Progenitor cell of endocrine pancreas (in vitro differentiated cells): ENCODE data around the gene CAMSAP1. TPM values are rescaled to one million over a fixed set of nuclear protein-coding genes. Genes with fewer than 3 reads are reported as not detected.

Experiments
- DNase-seq: peaks from one replicate; pipeline ENCODE4 v3.0.0; 2021; ENCODE audit warnings: low spot score; ENCODE audit not compliant: unreplicated experiment
- H3K27ac Mint-ChIP-seq: 2 replicates; pipeline ENCODE4 v1.8.0; 2021; ENCODE audit warnings: mild to moderate bottlenecking, moderate library complexity, mixed read lengths
- H3K27me3 Mint-ChIP-seq: 2 replicates; pipeline ENCODE4 v1.8.0; 2021; ENCODE audit warnings: mixed read lengths
- H3K36me3 Mint-ChIP-seq: 2 replicates; pipeline ENCODE4 v1.8.0; 2022; ENCODE audit warnings: mixed read lengths; ENCODE audit not compliant: insufficient read depth
- H3K4me1 Mint-ChIP-seq: 2 replicates; pipeline ENCODE4 v1.8.0; 2021; ENCODE audit warnings: low read depth, mixed read lengths
- H3K4me3 Mint-ChIP-seq: 2 replicates; pipeline ENCODE4 v1.8.0; 2021; ENCODE audit warnings: low read depth, mild to moderate bottlenecking, moderate library complexity, mixed read lengths
- H3K9me3 Mint-ChIP-seq: 2 replicates; pipeline ENCODE4 v1.8.0; 2021; ENCODE audit warnings: low read depth, mixed read lengths
- total RNA-seq: library from RNA; stranded (reverse); gene quantifications from 2 replicates; pipeline ENCODE4 v1.2.1, GENCODE V29; 2021
- TF ChIP-seq, protein P1 (sequence below): fragments of 200-600 bp; sonication (generic); IDR thresholded peaks from one replicate; pipeline ENCODE4 v1.5.0; 2021; ENCODE audit warnings: antibody characterized with exemption, mild to moderate bottlenecking; ENCODE audit not compliant: unreplicated experiment

The CAMSAP1 gene
- total RNA-seq, 1 donor from 2014 or later = 82.2 TPM

DNA sequence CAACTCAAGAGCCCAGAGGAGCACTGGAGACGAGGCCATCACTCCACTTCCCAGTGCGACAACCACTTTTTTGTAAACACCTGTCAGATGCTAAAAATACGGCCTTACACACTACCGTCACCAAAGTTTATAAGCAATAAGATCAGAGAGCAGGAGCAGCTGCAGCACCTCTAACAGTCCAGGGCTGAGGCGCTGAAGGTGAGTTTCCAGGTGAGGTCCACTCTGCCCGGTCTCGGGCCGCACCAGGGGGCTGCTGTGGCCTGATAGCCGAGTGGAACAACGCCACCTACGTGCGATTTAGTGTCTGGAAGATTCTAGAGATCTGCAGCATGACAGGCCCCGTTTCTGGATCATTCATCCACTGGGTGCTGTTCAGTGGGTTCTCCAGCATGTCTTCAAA, 25.8 kb upstream of the CAMSAP1 start:
- Mint-ChIP-seq H3K27me3 (no peaks in the 10 kb centered on the region), H3K36me3 (peaks cover 28% of the 10 kb centered on the region), H3K4me1 (no peaks in the 10 kb centered on the region), H3K9me3 (no peaks in the 10 kb centered on the region), H3K27ac (no peak overlapping the region), H3K4me3 (no peak overlapping the region)
- TF ChIP-seq, protein P1, sequence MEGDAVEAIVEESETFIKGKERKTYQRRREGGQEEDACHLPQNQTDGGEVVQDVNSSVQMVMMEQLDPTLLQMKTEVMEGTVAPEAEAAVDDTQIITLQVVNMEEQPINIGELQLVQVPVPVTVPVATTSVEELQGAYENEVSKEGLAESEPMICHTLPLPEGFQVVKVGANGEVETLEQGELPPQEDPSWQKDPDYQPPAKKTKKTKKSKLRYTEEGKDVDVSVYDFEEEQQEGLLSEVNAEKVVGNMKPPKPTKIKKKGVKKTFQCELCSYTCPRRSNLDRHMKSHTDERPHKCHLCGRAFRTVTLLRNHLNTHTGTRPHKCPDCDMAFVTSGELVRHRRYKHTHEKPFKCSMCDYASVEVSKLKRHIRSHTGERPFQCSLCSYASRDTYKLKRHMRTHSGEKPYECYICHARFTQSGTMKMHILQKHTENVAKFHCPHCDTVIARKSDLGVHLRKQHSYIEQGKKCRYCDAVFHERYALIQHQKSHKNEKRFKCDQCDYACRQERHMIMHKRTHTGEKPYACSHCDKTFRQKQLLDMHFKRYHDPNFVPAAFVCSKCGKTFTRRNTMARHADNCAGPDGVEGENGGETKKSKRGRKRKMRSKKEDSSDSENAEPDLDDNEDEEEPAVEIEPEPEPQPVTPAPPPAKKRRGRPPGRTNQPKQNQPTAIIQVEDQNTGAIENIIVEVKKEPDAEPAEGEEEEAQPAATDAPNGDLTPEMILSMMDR = no peak
- no peak for DNase-seq

DNA sequence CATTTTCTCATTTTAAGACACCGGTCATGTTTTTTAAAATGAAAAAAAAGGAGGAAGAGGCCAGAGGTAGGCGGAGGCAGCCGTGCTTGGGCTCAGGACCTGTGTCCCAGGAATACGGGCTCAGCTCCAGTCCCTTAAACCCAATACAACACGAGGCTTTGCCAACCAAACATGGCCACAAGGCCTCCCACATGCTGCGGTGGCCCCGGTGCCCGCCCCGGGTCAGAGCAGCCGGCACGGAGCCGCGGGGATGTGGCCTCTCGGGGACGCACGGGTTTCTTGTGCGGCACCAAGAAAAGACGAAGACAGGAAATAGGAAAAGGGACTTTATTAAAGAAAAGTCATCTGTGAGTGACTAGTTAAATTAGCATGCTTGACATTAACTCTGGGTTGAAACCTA, 25.3 kb upstream of the CAMSAP1 start:
- H3K9me3 Mint-ChIP-seq = no peaks in the 10 kb centered on the region
- TF ChIP-seq, protein P1 = no peak
- H3K27me3 Mint-ChIP-seq = no peaks in the 10 kb centered on the region
- H3K36me3 Mint-ChIP-seq = peaks cover 27% of the 10 kb centered on the region
- H3K4me3 Mint-ChIP-seq = no peak overlapping the region
- H3K4me1 Mint-ChIP-seq = no peaks in the 10 kb centered on the region
- no peak for DNase-seq
- no peak overlapping the region for H3K27ac Mint-ChIP-seq

DNA sequence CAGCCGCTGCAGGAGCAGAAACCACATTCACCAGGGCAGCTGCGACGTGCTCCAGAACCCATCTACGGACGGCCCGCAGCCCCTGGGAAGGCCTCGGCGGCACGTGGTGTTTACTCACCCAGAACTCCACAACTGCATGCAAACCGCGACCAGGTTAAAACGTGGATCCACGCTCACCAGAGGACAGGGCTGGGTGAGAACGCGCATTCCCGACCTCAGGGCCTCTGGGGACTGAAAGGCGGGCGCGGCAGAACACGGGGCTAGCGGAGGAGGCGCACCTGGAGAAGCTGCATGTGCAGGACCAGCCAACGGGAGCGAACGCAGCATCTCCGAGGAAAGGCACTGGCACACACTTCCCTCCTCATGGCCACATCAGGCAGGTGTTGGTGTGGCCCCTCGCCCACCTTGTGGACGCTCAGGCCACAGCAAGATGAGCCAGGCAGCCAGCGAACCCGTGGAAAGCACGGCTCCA, 24.0 kb upstream of the CAMSAP1 start:
- no peak overlapping the region for H3K4me3 Mint-ChIP-seq
- no peak overlapping the region for H3K27ac Mint-ChIP-seq
- H3K27me3 Mint-ChIP-seq = no peaks in the 10 kb centered on the region
- H3K4me1 Mint-ChIP-seq = no peaks in the 10 kb centered on the region
- no peak for DNase-seq
- peaks cover 17% of the 10 kb centered on the region for H3K36me3 Mint-ChIP-seq
- no peaks in the 10 kb centered on the region for H3K9me3 Mint-ChIP-seq
- TF ChIP-seq, protein P1 = no peak

DNA sequence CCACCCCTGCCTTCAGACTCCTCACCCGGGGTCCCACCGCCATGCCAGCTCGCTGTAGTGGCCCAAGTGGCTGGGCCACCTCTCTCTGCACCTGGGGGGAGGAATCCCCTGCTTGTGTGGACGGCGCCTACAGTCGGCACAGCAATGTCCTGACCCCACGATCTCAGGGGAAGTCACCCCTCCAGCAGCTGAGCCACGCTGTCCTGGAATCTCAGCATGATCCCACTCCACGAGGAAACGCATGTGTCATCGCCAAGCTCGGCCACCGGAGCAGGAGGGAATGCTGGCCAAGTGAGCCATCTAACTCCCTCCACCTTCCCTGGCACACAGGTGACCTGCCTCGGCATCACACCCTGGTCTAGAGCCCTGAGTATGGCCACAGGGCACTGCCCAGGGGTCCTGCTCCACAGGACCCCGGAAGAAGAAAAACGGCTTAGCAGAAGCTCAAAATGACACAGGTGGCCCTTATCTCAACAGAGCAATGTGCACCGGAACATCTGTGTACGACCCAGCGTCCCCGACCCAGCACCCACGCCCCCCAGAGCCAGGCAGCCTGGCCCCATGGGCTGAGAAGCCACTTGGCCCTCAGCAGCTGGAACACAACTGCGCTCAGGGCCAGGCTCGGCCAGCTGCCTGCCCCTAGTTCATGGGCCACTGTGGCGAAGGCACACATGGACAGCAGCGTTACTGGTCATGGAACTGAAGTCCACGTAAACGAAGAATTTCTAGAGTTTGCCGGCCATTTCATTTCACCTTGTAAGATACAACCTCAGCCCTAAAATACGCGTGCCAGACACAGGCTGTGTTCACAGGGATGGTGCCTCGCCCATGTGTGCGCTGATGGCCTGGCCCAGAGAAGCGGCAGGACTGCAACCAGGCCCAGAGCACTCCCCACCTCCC, 23.4 kb upstream of the CAMSAP1 start:
- no peaks in the 10 kb centered on the region for H3K4me1 Mint-ChIP-seq
- DNase-seq = no peak
- H3K9me3 Mint-ChIP-seq = no peaks in the 10 kb centered on the region
- H3K27ac Mint-ChIP-seq = no peak overlapping the region
- TF ChIP-seq, protein P1 = no peak
- H3K27me3 Mint-ChIP-seq = no peaks in the 10 kb centered on the region
- no peak overlapping the region for H3K4me3 Mint-ChIP-seq
- peaks cover 12% of the 10 kb centered on the region for H3K36me3 Mint-ChIP-seq

DNA sequence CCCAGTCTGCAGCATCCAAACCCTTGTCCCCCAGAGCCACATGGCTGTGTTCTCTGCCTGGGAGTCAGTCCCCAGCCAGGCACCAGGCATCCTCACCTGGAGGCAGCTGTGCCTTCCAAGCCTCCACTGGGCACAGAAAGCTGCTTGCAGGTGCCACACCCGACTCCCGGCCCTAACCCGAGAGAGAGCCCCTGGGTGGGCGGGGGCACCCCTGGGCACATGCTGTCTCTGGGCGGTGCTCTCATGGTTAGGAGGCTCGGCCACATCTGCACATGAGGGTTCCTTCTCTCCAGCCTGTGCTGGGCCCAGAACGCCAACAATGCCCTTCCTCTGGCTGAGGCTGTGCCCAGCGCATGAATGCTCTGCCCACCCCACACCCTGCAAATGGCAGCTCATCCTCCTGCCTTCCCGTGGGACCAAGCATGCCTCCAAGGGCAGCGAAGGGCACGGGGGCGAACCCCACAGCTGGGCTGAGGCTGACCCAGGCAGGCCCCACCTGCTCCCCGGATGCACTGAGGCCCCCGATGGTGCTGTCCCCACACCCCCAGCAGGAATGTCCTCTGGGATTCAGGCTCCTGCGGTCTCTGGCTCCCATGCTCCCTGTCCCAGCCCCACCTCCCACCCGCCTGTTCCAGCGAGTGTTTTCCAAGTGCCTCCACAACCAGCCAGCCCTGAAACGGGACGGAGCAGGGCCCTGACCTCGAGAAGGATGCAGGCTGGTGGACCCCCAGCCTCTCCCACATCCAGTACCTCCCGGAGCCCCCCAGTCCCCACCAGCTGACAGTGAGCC, 22.5 kb upstream of the CAMSAP1 start:
- Mint-ChIP-seq H3K27me3 (no peaks in the 10 kb centered on the region), H3K9me3 (no peaks in the 10 kb centered on the region), H3K4me3 (no peak overlapping the region), H3K4me1 (no peaks in the 10 kb centered on the region), H3K27ac (no peak overlapping the region), H3K36me3 (peaks cover 7% of the 10 kb centered on the region)
- DNase-seq = no peak
- TF ChIP-seq, protein P1 = no peak
